OCI-LY3 (cell line): ENCODE measurements around the gene ZBTB49.

Source experiments
- EZH2phosphoT487 ChIP-seq: fragments of 200-600 bp; shearing (Covaris generic); IDR thresholded peaks from 2 replicates; pipeline ENCODE4 v1.6.1; 2018; ENCODE audit warnings: antibody characterized with exemption, mixed run types, low read depth
- TF ChIP-seq, protein P1 (sequence below): fragments of 200-600, 300-600 bp; sonication (generic); IDR thresholded peaks from 2 replicates; pipeline ENCODE4 v1.5.1; 2014; ENCODE audit warnings: antibody characterized with exemption, low read length, low read depth

GRCh38 chr4:4306920-4307319 is 16.9 kb downstream of the ZBTB49 start:
- TF ChIP-seq, protein P1, sequence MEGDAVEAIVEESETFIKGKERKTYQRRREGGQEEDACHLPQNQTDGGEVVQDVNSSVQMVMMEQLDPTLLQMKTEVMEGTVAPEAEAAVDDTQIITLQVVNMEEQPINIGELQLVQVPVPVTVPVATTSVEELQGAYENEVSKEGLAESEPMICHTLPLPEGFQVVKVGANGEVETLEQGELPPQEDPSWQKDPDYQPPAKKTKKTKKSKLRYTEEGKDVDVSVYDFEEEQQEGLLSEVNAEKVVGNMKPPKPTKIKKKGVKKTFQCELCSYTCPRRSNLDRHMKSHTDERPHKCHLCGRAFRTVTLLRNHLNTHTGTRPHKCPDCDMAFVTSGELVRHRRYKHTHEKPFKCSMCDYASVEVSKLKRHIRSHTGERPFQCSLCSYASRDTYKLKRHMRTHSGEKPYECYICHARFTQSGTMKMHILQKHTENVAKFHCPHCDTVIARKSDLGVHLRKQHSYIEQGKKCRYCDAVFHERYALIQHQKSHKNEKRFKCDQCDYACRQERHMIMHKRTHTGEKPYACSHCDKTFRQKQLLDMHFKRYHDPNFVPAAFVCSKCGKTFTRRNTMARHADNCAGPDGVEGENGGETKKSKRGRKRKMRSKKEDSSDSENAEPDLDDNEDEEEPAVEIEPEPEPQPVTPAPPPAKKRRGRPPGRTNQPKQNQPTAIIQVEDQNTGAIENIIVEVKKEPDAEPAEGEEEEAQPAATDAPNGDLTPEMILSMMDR: no peak
- TF ChIP-seq EZH2phosphoT487: no peak
